HG03342 (cell line): ENCODE data around the gene TBC1D23.
"Not testable (repeated sequence)": the region's sequence is repeated elsewhere in the genome, so short reads cannot be mapped to it uniquely, and the experiment has no call there.

Source experiments
- ATAC-seq: cut with Tn5 transposase; IDR thresholded peaks from one replicate; pipeline ENCODE4 v1.9.1; 2021; ENCODE audit warnings: mild to moderate bottlenecking, moderate library complexity; ENCODE audit not compliant: unreplicated experiment

TBC1D23 gene

DNA sequence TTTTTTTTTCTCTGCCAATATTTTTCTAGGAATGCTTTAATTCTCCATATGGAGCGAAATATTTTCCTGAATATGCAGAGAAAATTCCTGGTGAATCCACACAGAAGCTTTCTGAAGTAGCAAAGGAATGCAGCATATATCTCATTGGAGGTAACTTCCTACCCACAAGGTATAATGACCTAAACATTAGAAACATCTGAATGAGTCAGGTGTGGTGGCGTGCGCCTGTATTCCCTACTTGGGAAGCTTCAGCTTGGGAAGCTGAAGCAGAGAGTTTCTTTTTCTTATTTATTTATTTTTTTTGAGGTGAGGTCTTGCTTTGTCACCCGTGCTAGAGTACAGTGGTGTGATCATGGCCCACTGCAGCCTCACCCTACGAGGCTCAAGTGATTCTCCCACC lies 79.0 kb downstream of the TBC1D23 start:
- ATAC-seq, result no peak

DNA sequence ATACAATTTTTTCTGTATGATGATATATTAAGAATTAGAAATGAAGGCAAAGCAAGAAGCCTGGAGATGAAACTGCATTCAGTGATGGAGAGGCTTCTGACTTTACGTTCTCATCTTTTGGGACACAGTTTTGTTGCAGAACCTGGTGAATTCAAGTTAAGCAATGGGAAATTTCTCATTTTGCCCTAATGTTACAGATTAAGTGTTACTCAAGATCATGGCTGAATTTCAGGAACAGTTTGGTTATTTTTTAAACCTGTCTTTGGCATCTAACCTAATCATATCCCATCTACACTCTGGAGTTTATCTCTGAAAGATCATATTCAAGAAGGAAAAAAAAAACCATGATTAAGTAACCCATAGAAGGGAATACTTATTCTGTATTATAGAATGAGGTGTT lies 79.7 kb downstream of the TBC1D23 start:
- no peak for ATAC-seq

DNA sequence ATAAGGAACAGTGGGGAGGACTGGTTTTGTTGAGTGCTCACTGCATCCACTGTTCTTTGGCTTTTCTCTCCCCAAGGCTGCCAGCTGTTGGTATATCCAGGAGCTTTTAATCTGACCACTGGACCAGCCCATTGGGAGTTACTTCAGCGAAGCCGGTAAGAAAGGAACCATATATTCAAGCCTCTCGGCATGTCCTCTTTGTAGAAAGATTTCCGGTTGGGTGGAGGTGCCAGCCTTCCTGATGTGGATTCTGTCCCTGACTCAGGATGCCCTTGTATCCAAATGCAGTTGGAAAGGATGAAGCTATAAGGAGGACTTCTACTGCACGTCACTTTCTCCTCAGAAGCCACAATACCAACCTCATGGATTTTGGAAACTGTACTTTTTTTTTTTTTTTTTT lies 87.9 kb downstream of the TBC1D23 start:
- ATAC-seq, result no peak

DNA sequence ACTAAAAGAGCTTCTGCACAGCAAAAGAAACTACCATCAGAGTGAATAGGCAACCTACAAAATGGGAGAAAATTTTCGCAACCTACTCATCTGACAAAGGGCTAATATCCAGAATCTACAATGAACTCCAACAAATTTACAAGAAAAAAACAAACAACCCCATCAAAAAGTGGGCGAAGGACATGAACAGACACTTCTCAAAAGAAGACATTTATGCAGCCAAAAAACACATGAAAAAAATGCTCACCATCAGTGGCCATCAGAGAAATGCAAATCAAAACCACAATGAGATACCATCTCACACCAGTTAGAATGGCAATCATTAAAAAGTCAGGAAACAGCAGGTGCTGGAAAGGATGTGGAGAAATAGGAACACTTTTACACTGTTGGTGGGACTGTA lies 91.0 kb downstream of the TBC1D23 start:
- not testable (repeated sequence) for ATAC-seq

DNA sequence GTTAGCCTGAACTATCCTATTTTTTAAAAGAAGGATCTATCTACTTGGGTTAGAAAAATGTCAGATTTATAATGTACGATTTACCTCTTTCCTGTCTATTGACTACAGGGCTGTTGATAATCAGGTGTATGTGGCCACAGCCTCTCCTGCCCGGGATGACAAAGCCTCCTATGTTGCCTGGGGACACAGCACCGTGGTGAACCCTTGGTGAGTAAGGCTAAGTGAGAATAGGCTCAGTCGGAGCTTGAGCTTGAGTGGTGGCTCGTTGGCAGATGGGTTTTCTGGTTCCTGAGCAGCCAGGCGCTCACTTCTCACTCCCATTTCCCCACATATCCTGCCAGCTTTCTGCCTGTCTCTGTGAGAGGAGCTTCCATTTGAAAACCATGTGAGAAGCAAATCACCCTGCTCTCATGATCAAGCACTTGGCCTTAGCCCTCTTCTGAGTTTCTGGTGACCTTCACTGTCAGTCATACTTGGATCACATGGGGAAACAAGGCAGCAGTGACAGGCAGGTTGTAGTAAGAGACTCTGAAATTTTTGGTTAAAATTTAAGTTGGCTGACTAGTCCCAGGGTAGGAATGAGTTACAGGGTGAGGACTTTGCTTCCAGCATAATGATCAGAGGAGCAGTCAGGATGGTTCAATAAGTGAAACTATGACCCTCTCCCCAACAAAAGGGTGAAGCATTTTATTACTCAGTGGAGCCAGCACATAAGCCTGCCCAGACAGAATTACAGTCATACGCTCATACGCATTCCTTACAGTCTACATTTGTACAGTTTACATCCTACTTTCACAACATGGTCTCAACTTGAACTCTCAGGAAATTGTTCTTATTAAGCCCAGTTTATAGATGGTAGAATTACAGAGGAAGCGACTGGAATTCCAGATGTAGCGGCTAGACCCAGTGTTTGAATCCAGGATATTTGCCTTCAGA lies 91.8 kb downstream of the TBC1D23 start:
- ATAC-seq, result no peak

DNA sequence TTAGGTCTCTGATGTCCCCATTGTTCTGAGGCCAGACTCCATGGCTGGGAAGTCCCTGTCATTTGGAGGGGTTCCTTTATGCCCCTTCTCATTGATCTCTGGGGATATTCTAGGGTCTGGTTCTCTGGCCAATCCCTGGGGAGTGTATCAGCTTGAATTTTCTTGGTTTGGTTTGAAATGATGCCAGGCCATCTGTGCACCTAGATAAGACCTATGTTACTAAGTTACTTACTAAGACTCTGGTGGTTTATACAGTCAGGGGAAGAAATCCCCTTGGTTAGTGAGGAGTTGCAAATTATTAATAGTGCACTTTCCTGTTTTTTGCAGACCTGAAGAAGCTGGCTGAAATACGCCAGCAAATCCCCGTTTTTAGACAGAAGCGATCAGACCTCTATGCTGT lies 94.1 kb downstream of the TBC1D23 start:
- ATAC-seq, result no peak

DNA sequence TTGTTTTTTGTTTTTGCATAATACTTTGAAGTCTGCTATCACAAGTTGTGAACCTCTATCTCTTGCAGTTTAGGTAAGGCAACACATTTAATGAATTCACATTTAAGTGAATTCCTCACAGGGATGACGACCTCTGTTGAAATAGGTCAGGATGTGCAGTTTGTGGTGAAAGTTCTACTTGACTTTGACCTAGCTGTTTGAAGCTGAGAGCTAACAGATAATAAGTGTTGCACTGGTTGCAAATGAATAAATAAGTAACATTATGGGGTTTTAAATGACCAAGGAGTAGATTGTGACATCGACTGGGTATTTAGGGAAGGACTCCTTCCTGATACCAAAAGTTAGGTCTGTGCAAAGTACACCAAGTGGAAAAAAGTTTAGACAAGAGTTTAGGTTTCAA lies 97.6 kb downstream of the TBC1D23 start:
- ATAC-seq, result no peak

DNA sequence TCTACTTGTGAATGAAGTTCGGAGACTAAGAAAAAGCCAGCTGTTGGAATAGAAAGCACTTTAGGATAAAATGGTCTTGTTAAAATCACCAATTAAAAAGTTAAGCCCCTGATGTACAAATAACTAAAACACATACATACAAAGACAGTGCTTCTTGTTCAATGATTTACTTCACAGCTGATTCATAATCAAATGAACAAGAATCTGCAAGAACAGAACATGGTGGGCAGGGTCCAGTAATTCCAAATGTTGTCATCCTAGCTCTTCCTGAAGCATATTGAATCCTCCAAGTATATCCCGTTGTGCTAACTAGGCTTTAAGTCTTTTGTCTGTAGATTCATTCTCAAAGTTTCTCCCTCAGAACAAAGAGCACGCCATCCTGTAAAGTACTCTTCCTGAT lies 98.2 kb downstream of the TBC1D23 start:
- no peak for ATAC-seq

DNA sequence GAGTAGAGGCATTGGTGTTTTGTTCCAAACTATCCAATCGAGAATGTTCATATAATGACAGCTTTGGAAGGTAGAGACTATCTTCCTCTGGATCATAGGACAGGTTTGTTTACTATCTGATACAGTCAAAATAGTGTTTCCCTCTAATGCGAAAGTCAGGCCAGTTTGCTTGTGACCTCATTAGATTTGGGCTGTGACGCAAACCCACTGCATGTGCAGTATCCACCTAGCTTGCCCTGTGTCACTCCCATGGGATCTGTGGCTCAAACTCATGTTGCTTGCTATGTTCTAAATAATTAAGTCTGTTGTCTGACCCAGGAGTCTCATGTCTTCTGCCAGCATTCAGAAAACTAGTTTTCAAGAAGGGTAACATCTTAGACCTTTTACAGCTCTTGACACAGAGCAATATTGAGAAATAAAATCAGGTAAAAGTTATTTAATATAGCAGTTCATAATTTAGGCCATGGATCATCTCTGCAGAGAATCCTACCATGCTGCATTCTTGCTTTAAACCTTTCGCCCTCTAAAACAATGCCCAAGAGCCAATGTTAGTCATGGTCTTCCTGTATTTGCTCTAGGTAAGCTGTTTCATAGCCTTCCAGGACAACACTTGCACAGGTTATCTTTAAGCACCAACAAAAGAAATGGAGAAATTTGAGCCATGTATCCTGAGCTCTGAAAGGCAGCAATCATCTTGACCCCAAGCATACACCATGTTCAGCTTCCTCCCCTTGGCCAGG lies 100.1 kb downstream of the TBC1D23 start:
- ATAC-seq, result no peak

DNA sequence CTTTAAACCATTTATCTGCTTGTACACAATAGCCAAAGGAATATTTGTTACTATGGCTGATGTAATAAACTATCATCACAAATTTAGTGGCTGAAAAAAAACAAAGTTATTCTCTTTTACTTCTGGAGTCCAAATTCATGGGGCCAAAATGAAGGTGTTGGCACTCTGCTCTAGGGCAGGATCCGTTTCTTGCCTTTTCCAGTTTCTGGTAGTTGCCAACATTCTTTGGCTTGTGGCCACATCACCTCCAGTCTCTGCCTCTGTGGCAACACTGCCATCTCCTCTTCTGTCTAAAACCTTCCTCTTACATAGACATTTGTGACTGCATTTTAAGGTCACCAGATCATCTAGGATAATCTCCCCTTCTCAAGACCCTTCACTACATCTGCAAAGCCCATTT lies 101.1 kb downstream of the TBC1D23 start:
- no peak for ATAC-seq

DNA sequence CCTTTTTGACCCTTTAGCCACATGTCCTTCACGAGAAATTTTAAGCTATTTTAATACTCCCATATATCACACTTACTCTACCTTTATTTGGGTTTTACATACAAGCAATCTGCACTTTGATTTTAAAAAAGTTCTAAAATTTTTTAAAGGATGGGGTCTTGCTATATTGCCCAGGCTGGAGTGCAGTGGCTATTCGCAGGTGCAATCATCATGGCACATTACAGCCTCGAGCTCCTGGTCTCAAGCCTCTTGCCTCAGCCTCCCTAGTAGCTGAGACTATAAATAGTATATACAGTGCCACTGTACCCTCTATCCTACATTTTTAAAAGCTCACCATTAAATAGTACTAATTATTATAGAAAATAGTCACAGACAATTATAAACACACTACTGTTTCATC lies 103.6 kb downstream of the TBC1D23 start:
- no peak for ATAC-seq

DNA sequence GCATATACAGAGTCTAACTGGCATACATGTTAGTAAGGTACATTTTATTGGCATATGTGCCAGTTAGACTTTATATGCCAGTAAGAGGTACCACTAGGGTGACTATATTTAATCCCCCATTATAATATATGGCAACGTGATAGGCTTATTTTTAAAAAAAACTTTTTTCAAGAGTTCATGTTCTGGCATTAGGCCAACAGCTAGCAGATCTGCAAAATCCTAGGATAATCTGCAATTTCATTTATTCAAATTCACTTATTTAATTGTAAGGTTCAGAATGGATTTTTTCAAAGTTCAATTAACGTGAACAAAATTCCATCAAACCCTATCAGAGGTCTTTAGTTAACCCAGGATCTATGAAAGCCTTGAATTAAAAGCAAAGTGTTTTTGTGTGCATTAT lies 105.6 kb downstream of the TBC1D23 start:
- ATAC-seq, result no peak

DNA sequence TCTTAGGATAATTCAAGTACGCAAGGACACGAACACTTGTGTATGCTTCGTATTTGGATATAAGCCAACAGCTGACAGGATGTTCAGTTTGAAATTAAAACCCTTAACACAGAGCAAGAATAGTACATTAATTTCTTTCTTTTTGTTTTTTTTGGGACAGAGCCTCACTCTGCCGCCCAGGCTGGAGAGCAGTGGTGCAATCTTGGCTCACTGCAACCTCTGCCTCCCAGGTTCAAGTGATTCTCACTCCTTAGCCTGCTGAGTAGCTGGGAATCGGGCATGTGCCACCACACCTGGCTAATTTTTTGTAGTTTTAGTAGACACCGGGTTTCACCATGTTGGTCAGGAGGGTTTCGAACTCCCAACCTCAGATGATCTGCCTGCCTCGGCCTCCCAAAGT lies 107.6 kb downstream of the TBC1D23 start:
- no peak for ATAC-seq

DNA sequence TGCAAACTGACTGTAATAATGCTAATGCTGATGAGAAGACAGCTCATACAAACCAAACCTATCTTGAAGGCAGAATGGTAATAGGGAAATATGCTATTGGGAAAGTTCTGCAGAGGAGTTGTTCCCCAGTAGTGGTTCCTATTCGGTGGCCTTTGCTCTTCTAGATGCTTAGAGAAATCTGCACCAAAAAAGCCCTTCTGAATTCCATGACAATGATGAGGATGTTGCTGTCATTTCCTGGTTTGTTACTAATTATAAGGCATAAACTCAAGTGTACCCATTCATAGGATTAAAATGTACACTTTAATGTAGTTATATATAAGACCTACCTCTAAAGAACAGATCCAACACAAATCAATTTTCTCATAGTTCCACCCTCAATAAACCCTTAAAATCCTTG lies 110.0 kb downstream of the TBC1D23 start:
- no peak for ATAC-seq

DNA sequence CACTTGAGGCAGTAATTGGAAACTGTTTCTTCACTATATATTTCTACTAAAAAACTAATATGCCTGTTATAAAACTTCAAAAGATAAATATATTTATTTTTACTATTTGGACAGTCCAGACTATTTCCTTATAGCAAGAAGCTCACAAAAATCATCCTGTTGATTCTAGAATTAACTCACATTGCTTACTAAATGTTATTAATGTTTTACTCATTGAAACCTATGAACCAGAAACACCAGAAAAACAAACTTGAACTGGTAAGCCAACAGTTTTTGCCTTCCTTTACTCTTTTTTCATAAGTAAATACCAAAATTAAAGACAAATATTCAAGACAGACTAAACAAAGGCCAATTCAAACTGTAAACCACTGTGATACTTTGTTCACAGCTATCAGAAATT lies 113.7 kb downstream of the TBC1D23 start:
- no peak for ATAC-seq
